Eye (tissue), 1 donor: ENCODE results near the gene LRRTM3.

Experiments
- DNase-seq: peaks from one replicate; pipeline ENCODE4 v3.0.0-alpha.2; 2015

Gene LRRTM3

DNA sequence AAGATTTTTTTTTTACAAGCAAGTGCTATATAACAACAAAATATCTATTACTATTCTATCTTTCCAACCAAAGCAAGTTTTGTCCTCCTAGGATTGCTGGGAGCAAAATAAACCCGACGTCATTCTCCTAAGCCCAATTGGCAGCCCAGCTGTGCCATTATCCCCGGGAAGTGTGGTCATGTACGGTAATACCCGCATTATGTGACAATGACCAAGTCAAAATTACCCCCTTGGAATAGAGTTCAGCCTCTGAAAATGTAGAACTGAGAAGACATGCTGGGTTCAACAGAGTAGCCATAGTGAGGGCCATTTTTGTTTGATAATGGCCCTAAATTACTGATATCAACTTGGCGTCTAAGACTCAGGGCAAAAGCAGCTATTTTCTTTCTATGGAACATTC is 215.5 kb downstream of the LRRTM3 start:
- DNase-seq = no peak

GRCh38 chr10:67144530-67144929 is 218.7 kb downstream of the LRRTM3 start:
- no peak for DNase-seq
